ENCODE measurements around the gene KLF13.

Gene KLF13

GRCh38 chr15:31341496-31342195, 15.0 kb downstream of the KLF13 start:
- Histone ChIP-seq H3K9me3 (ENCODE audit: control extremely low read depth in 1 of 5, control insufficient read depth in 4 of 5, insufficient read depth in 2 of 5, low read depth in 1 of 5, low read length in 4 of 5) (no peaks in the 10 kb centered on the region), H3K27ac (ENCODE audit: insufficient read depth in 1 of 2, low read depth in 1 of 2, low read length in 2 of 2, poor library complexity in 1 of 2, severe bottlenecking in 2 of 2) (no peak overlapping the region), H3K27me3 (replicated peaks in 2 of 5; ENCODE audit: control insufficient read depth in 4 of 5, insufficient read depth in 5 of 5, low read length in 4 of 5) (no peaks in the 10 kb centered on the region), H3K4me1 (ENCODE audit: control extremely low read depth in 1 of 4, control insufficient read depth in 4 of 4, insufficient read depth in 4 of 4, low read length in 3 of 4) (peaks cover 5 to 79% (median 57%) of the 10 kb centered on the region in 4 experiments), H3K36me3 (ENCODE audit: control insufficient read depth in 4 of 4, insufficient read depth in 4 of 4, low read length in 3 of 4) (peaks cover 0 to 18% (median 2%) of the 10 kb centered on the region in 4 experiments), H3K4me3 (ENCODE audit: control insufficient read depth in 1 of 7, extremely low read depth in 1 of 7, insufficient read depth in 4 of 7, low read depth in 2 of 7, low read length in 6 of 7) (no peak overlapping the region)
- WGBS (ENCODE audit: insufficient coverage) = 100% methylated on average over 4 of the region's 4 CpGs
- CTCF ChIA-PET = interaction anchor here (1.0 to 1.6 kb wide), 6 partner anchors 8 to 146 kb away, joined by 3 to 5 read pairs (median 3); no protein-coding TSS in a partner anchor
- no peak for DNase-seq
- POLR2A ChIA-PET = no interaction called here

- H3K27me3 ChIP-seq (replicated peaks in 2 of 5; ENCODE audit: control insufficient read depth in 4 of 5, insufficient read depth in 5 of 5, low read length in 4 of 5) = no peaks in the 10 kb centered on the region
- DNase-seq = no peak
- H3K9me3 ChIP-seq (ENCODE audit: control extremely low read depth in 1 of 5, control insufficient read depth in 4 of 5, insufficient read depth in 2 of 5, low read depth in 1 of 5, low read length in 4 of 5) = no peaks in the 10 kb centered on the region
- no peak overlapping the region for H3K27ac ChIP-seq (ENCODE audit: insufficient read depth in 1 of 2, low read depth in 1 of 2, low read length in 2 of 2, poor library complexity in 1 of 2, severe bottlenecking in 2 of 2)
- H3K36me3 ChIP-seq (ENCODE audit: control insufficient read depth in 4 of 4, insufficient read depth in 4 of 4, low read length in 3 of 4) = peaks cover 0 to 22% (median 3%) of the 10 kb centered on the region in 4 experiments
- H3K4me1 ChIP-seq (ENCODE audit: control extremely low read depth in 1 of 4, control insufficient read depth in 4 of 4, insufficient read depth in 4 of 4, low read length in 3 of 4) = peaks cover 5 to 79% (median 57%) of the 10 kb centered on the region in 4 experiments
- H3K4me3 ChIP-seq (ENCODE audit: control insufficient read depth in 1 of 7, extremely low read depth in 1 of 7, insufficient read depth in 4 of 7, low read depth in 2 of 7, low read length in 6 of 7) = peak overlapping the region in 1 of 7 experiments; percentile 36
- CTCF ChIA-PET = interaction anchor here (0.6 to 1.8 kb wide), 8 partner anchors 9 to 145 kb away, joined by 3 to 5 read pairs (median 3); no protein-coding TSS in a partner anchor
- WGBS (ENCODE audit: insufficient coverage) = 89% methylated on average over 10 of the region's 11 CpGs
- POLR2A ChIA-PET = interaction anchor here (2.0 kb wide), 1 partner anchor 16 kb away, joined by 7 read pairs; the partner anchor contains the start of gene KLF13
Measured at GRCh38 chr15:31342381-31342780, 15.7 kb downstream of the KLF13 start.

GRCh38 chr15:31342781-31343626, 16.4 kb downstream of the KLF13 start:
- Histone ChIP-seq H3K27me3 (replicated peaks in 2 of 5; ENCODE audit: control insufficient read depth in 4 of 5, insufficient read depth in 5 of 5, low read length in 4 of 5) (no peaks in the 10 kb centered on the region), H3K27ac (ENCODE audit: insufficient read depth in 1 of 2, low read depth in 1 of 2, low read length in 2 of 2, poor library complexity in 1 of 2, severe bottlenecking in 2 of 2) (no peak overlapping the region), H3K36me3 (ENCODE audit: control insufficient read depth in 4 of 4, insufficient read depth in 4 of 4, low read length in 3 of 4) (peaks cover 0 to 26% (median 5%) of the 10 kb centered on the region in 4 experiments), H3K4me1 (ENCODE audit: control extremely low read depth in 1 of 4, control insufficient read depth in 4 of 4, insufficient read depth in 4 of 4, low read length in 3 of 4) (peaks cover 3 to 80% (median 51%) of the 10 kb centered on the region in 4 experiments), H3K4me3 (ENCODE audit: control insufficient read depth in 1 of 7, extremely low read depth in 1 of 7, insufficient read depth in 4 of 7, low read depth in 2 of 7, low read length in 6 of 7) (peak overlapping the region in 2 of 7 experiments; percentile 36 to 42), H3K9me3 (ENCODE audit: control extremely low read depth in 1 of 5, control insufficient read depth in 4 of 5, insufficient read depth in 2 of 5, low read depth in 1 of 5, low read length in 4 of 5) (no peaks in the 10 kb centered on the region)
- CTCF ChIA-PET = interaction anchor here (0.6 to 1.8 kb wide), 7 partner anchors 9 to 145 kb away, joined by 3 to 5 read pairs (median 3); no protein-coding TSS in a partner anchor
- peak in 2 of 3 donors; percentile 41 to 48 for DNase-seq
- 45% methylated on average over 20 of the region's 22 CpGs for WGBS (ENCODE audit: insufficient coverage)
- POLR2A ChIA-PET = interaction anchor here (2.0 kb wide), 1 partner anchor 17 kb away, joined by 7 read pairs; the partner anchor contains the start of gene KLF13

GRCh38 chr15:31343831-31344230, 17.2 kb downstream of the KLF13 start:
- no peaks in the 10 kb centered on the region for H3K27me3 ChIP-seq (replicated peaks in 2 of 5; ENCODE audit: control insufficient read depth in 4 of 5, insufficient read depth in 5 of 5, low read length in 4 of 5)

GRCh38 chr15:31344266-31344665, 17.6 kb downstream of the KLF13 start:
- WGBS (ENCODE audit: insufficient coverage) = 91% methylated on average over 4 of the region's 4 CpGs
- Histone ChIP-seq H3K27ac (ENCODE audit: insufficient read depth in 1 of 2, low read depth in 1 of 2, low read length in 2 of 2, poor library complexity in 1 of 2, severe bottlenecking in 2 of 2) (no peak overlapping the region), H3K9me3 (ENCODE audit: control extremely low read depth in 1 of 5, control insufficient read depth in 4 of 5, insufficient read depth in 2 of 5, low read depth in 1 of 5, low read length in 4 of 5) (no peaks in the 10 kb centered on the region), H3K27me3 (replicated peaks in 2 of 5; ENCODE audit: control insufficient read depth in 4 of 5, insufficient read depth in 5 of 5, low read length in 4 of 5) (no peaks in the 10 kb centered on the region), H3K4me3 (ENCODE audit: control insufficient read depth in 1 of 7, extremely low read depth in 1 of 7, insufficient read depth in 4 of 7, low read depth in 2 of 7, low read length in 6 of 7) (no peak overlapping the region), H3K36me3 (ENCODE audit: control insufficient read depth in 4 of 4, insufficient read depth in 4 of 4, low read length in 3 of 4) (peaks cover 0 to 34% (median 10%) of the 10 kb centered on the region in 4 experiments), H3K4me1 (ENCODE audit: control extremely low read depth in 1 of 4, control insufficient read depth in 4 of 4, insufficient read depth in 4 of 4, low read length in 3 of 4) (peaks cover 0 to 67% (median 40%) of the 10 kb centered on the region in 4 experiments)
- POLR2A ChIA-PET = interaction anchor here (1.5 to 2.0 kb wide), 2 partner anchors 13 to 18 kb away, joined by 3 to 7 read pairs; partner anchors contain the start of gene KLF13
- CTCF ChIA-PET = interaction anchor here (1.1 kb wide), 1 partner anchor 21 kb away, joined by 3 read pairs; no protein-coding TSS in a partner anchor
- DNase-seq = no peak

More at GRCh38 chr15:31343831-31344230, 17.2 kb downstream of the KLF13 start:
- Histone ChIP-seq H3K9me3 (ENCODE audit: control extremely low read depth in 1 of 5, control insufficient read depth in 4 of 5, insufficient read depth in 2 of 5, low read depth in 1 of 5, low read length in 4 of 5) (no peaks in the 10 kb centered on the region), H3K27ac (ENCODE audit: insufficient read depth in 1 of 2, low read depth in 1 of 2, low read length in 2 of 2, poor library complexity in 1 of 2, severe bottlenecking in 2 of 2) (no peak overlapping the region), H3K4me3 (ENCODE audit: control insufficient read depth in 1 of 7, extremely low read depth in 1 of 7, insufficient read depth in 4 of 7, low read depth in 2 of 7, low read length in 6 of 7) (no peak overlapping the region), H3K36me3 (ENCODE audit: control insufficient read depth in 4 of 4, insufficient read depth in 4 of 4, low read length in 3 of 4) (peaks cover 0 to 30% (median 7%) of the 10 kb centered on the region in 4 experiments), H3K4me1 (ENCODE audit: control extremely low read depth in 1 of 4, control insufficient read depth in 4 of 4, insufficient read depth in 4 of 4, low read length in 3 of 4) (peaks cover 0 to 72% (median 42%) of the 10 kb centered on the region in 4 experiments)
- ChIA-PET CTCF (interaction anchor here (1.8 kb wide), 1 partner anchor 10 kb away, joined by 5 read pairs; no protein-coding TSS in a partner anchor), POLR2A (interaction anchor here (1.5 to 2.0 kb wide), 2 partner anchors 13 to 18 kb away, joined by 3 to 7 read pairs; partner anchors contain the start of gene KLF13)
- DNase-seq = no peak
- WGBS (ENCODE audit: insufficient coverage) = 98% methylated on average over 4 of the region's 5 CpGs

- Histone ChIP-seq H3K4me3 (ENCODE audit: control insufficient read depth in 1 of 7, extremely low read depth in 1 of 7, insufficient read depth in 4 of 7, low read depth in 2 of 7, low read length in 6 of 7) (no peak overlapping the region), H3K4me1 (ENCODE audit: control extremely low read depth in 1 of 4, control insufficient read depth in 4 of 4, insufficient read depth in 4 of 4, low read length in 3 of 4) (peaks cover 0 to 64% (median 38%) of the 10 kb centered on the region in 4 experiments), H3K27me3 (replicated peaks in 2 of 5; ENCODE audit: control insufficient read depth in 4 of 5, insufficient read depth in 5 of 5, low read length in 4 of 5) (no peaks in the 10 kb centered on the region), H3K27ac (ENCODE audit: insufficient read depth in 1 of 2, low read depth in 1 of 2, low read length in 2 of 2, poor library complexity in 1 of 2, severe bottlenecking in 2 of 2) (no peak overlapping the region), H3K9me3 (ENCODE audit: control extremely low read depth in 1 of 5, control insufficient read depth in 4 of 5, insufficient read depth in 2 of 5, low read depth in 1 of 5, low read length in 4 of 5) (no peaks in the 10 kb centered on the region), H3K36me3 (ENCODE audit: control insufficient read depth in 4 of 4, insufficient read depth in 4 of 4, low read length in 3 of 4) (peaks cover 0 to 29% (median 10%) of the 10 kb centered on the region in 4 experiments)
- POLR2A ChIA-PET = interaction anchor here (1.5 kb wide), 1 partner anchor 12 kb away, joined by 3 read pairs; no protein-coding TSS in a partner anchor
- CTCF ChIA-PET = interaction anchor here (1.1 kb wide), 2 partner anchors 20 to 93 kb away, joined by 3 read pairs; no protein-coding TSS in a partner anchor
- DNase-seq = no peak
- 83% methylated on average over 10 of the region's 16 CpGs for WGBS (ENCODE audit: insufficient coverage)
Measured at GRCh38 chr15:31344823-31345605, 18.4 kb downstream of the KLF13 start.
